ENCODE measurements around the gene SKOR1. TPM values are rescaled to one million over a fixed set of nuclear protein-coding genes. Genes with fewer than 3 reads are reported as not detected.
A peak's percentile ranks its signal among the peaks of the same experiment; 100 is the strongest.

The SKOR1 gene
- total RNA-seq, 1 donor from 2014 or later = not detected

DNA sequence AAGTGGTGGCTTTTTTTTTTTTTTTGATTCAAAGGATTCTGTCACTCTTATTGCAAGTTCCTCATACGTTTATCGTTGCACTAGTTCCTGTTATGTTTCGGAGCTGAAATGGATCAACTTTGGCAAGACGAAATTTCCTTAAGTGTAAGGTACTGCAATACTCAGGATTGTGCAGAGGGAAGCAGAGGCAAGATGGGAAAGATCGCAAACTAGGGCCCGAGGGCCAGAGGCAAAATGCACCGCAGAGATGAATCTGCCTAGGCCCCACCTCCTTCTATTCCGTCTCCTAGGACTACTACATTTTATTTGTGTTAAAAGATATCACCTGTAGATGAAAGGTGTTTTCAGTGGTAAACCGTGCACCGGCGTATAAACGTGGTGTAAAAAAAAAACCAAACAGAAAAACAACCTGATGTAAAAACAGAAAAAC, 14.2 kb downstream of the SKOR1 start:
- no peaks in the 10 kb centered on the region for H3K36me3 ChIP-seq (ENCODE audit: control insufficient read depth, insufficient read depth, low read length)
- TF ChIP-seq, protein P1, sequence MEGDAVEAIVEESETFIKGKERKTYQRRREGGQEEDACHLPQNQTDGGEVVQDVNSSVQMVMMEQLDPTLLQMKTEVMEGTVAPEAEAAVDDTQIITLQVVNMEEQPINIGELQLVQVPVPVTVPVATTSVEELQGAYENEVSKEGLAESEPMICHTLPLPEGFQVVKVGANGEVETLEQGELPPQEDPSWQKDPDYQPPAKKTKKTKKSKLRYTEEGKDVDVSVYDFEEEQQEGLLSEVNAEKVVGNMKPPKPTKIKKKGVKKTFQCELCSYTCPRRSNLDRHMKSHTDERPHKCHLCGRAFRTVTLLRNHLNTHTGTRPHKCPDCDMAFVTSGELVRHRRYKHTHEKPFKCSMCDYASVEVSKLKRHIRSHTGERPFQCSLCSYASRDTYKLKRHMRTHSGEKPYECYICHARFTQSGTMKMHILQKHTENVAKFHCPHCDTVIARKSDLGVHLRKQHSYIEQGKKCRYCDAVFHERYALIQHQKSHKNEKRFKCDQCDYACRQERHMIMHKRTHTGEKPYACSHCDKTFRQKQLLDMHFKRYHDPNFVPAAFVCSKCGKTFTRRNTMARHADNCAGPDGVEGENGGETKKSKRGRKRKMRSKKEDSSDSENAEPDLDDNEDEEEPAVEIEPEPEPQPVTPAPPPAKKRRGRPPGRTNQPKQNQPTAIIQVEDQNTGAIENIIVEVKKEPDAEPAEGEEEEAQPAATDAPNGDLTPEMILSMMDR (IDR thresholded peaks at IDR 0.05; ENCODE audit: insufficient read depth, low read length, poor library complexity, severe bottlenecking) = no peak
- no peak for DNase-seq (ENCODE audit: low read depth)

GRCh38 chr15:67839929-67840748, 14.8 kb downstream of the SKOR1 start, which contains the start of gene RNU6-1:
Gene RNU6-1 (minus strand): TSS chr15:67840045.
- peaks cover 29% of the 10 kb centered on the region for H3K27me3 ChIP-seq (ENCODE audit: control insufficient read depth, insufficient read depth, low read length)
- H3K36me3 ChIP-seq (ENCODE audit: control insufficient read depth, insufficient read depth, low read length) = no peaks in the 10 kb centered on the region
- TF ChIP-seq, protein P1 (IDR thresholded peaks at IDR 0.05; ENCODE audit: insufficient read depth, low read length, poor library complexity, severe bottlenecking) = no peak
- H3K4me3 ChIP-seq (ENCODE audit: low read depth, low read length) = peak within 1 kb of the TSS; percentile 73
- DNase-seq (ENCODE audit: low read depth) = peak; percentile 65

More for the DNA sequence above, 14.2 kb downstream of the SKOR1 start:
- Histone ChIP-seq H3K27me3 (ENCODE audit: control insufficient read depth, insufficient read depth, low read length) (peaks cover 35% of the 10 kb centered on the region), H3K4me3 (ENCODE audit: low read depth, low read length) (peak overlapping the region; percentile 41)

DNA sequence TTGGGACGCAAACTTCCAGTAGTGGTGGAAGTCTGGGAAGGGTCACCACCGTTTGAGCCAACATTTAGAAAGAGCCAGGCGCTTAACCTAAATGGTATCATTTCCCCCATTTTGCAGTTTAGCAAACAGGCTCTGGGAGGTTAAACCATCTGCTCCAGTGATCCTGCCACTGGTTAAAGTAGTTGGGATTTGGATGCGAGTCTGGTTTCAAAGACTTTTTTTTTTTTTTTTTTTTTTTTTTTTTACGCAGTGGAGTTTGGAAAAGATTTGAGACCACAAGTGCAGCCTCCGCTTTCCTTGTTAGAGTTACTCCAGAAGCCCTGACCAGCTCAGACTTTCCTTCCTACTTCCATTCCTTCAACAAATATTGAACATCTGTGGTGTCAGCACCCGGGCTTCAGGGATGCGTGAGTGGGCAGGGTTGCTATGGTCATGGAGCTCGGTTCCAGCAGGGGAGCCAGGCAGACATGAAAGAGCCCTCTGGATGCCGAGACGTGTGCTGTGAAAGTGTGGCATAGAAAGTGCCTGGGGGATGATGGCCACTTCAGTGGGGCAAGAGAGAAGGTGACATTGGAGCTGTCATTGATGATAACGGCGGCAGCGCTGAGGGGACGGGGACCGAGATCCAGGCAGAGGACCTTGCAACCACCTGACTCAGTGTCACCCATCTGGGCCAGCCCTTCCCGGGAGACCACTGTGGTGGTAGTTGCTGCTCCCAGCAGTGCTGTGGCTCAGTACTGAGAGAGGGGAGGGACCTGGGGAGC, 15.6 kb downstream of the SKOR1 start:
- no peak for DNase-seq (ENCODE audit: low read depth)
- TF ChIP-seq, protein P1 (IDR thresholded peaks at IDR 0.05; ENCODE audit: insufficient read depth, low read length, poor library complexity, severe bottlenecking) = no peak
- H3K27me3 ChIP-seq (ENCODE audit: control insufficient read depth, insufficient read depth, low read length) = peaks cover 21% of the 10 kb centered on the region
- peak overlapping the region; percentile 73 for H3K4me3 ChIP-seq (ENCODE audit: low read depth, low read length)
- no peaks in the 10 kb centered on the region for H3K36me3 ChIP-seq (ENCODE audit: control insufficient read depth, insufficient read depth, low read length)

DNA sequence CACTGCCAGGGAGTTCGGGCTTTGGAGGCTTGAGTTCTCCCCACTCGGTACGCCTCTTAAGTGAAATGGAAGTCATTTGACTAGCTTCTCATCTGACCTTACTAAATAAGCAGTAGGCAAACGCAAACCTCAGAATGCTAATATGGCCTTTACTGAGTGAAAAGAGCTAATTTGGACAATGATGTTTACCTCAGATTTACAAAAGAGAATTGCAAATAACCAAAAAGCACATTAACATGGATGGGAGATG, 16.1 kb downstream of the SKOR1 start:
- DNase-seq (ENCODE audit: low read depth) = no peak
- peaks cover 19% of the 10 kb centered on the region for H3K27me3 ChIP-seq (ENCODE audit: control insufficient read depth, insufficient read depth, low read length)
- H3K4me3 ChIP-seq (ENCODE audit: low read depth, low read length) = no peak overlapping the region
- TF ChIP-seq, protein P1 (IDR thresholded peaks at IDR 0.05; ENCODE audit: insufficient read depth, low read length, poor library complexity, severe bottlenecking) = no peak
- H3K36me3 ChIP-seq (ENCODE audit: control insufficient read depth, insufficient read depth, low read length) = no peaks in the 10 kb centered on the region

DNA sequence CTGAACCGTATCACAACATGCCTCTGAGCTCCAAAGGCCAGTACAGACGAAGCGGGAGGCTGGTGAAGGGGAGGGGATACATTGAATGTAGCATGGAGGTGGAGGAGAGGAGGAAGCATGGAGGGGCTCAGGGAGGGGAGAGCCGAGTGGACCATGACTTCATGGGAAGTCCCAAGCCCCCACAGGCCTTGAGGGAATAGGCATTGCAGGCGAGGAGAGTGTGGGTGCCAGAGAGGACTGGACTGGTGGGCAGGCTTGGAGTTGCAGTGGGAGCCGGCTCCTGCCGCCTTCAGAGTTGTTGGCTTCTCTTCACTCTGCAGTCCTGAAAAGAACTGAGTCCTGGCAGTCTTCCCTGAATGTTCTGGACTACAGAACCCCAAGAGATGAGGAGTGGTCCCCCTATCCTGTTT, 17.8 kb downstream of the SKOR1 start:
- no peak overlapping the region for H3K4me3 ChIP-seq (ENCODE audit: low read depth, low read length)
- DNase-seq (ENCODE audit: low read depth) = no peak
- H3K36me3 ChIP-seq (ENCODE audit: control insufficient read depth, insufficient read depth, low read length) = no peaks in the 10 kb centered on the region
- TF ChIP-seq, protein P1 (IDR thresholded peaks at IDR 0.05; ENCODE audit: insufficient read depth, low read length, poor library complexity, severe bottlenecking) = no peak
- H3K27me3 ChIP-seq (ENCODE audit: control insufficient read depth, insufficient read depth, low read length) = peaks cover 5% of the 10 kb centered on the region
